GM12878 (cell line): ENCODE results near the gene B4GALNT2. TPM values are rescaled to one million over a fixed set of nuclear protein-coding genes. Genes with fewer than 3 reads are reported as not detected.

Experiments used
- ATAC-seq: fragments of 200-7000 bp; cut with Tn5 transposase; 3 replicates; pipeline ENCODE4 v1.9.1; 2020; ENCODE audit warnings: mild to moderate bottlenecking, moderate library complexity
- BruUV-seq: library from RNA; stranded (reverse); fragments of 400-500 nt; replicated peaks from 2 replicates; lab custom pipeline; 2021; lab: Mats Ljungman, UMichigan
- CTCF ChIA-PET: fragments of 300-600 bp; sonication (Branson Sonifier 250); formaldehyde crosslinking; extraction: SDS; loops from one replicate; lab custom pipeline; 2021; ENCODE audit warnings: inconsistent platforms; lab: Yijun Ruan, JAX
- POLR2A ChIA-PET: fragments of 350-600 bp; formaldehyde crosslinking; extraction: SDS; loops from one replicate; lab custom pipeline; 2021; ENCODE audit warnings: inconsistent platforms; lab: Charles Lee
- RAD21 ChIA-PET: fragments of 300-600 bp; sonication (Branson Sonifier 250); formaldehyde crosslinking; loops from one replicate; lab custom pipeline; 2023; ENCODE audit warnings: antibody characterized with exemption; ENCODE audit not compliant: unreplicated experiment; lab: Charles Lee
- SMC1A ChIA-PET: fragments of 300-600 bp; sonication (Branson Sonifier 250); formaldehyde crosslinking; loops from one replicate; lab custom pipeline; 2023; ENCODE audit not compliant: unreplicated experiment, uncharacterized antibody; lab: Charles Lee
- DNase-seq: peaks from one replicate; pipeline ENCODE4 v3.0.0-alpha.2; 2011; ENCODE audit warnings: low read depth, low spot score
- FAIRE-seq: peaks from 3 replicates; lab custom pipeline; 2011; peaks lifted over from hg19 to GRCh38; lab: Jason Lieb, UNC
- H2AFZ ChIP-seq: 2 replicates; pipeline ENCODE4 v1.6.0; 2011; ENCODE audit warnings: low read depth, low read length, control low read depth; ENCODE audit not compliant: control insufficient read depth
- H3K27ac ChIP-seq: 2 replicates; pipeline ENCODE4 v1.5.1; 2011; ENCODE audit warnings: control low read depth; ENCODE audit not compliant: control insufficient read depth, insufficient read depth
- H3K27me3 ChIP-seq, 2 experiments: replicated peaks in 1 of 2; 2 replicates each; pipeline versions ENCODE4 v1.6.0 to v1.6.1; 2011; ENCODE audit warnings: low read length in 1 of 2; ENCODE audit not compliant: control insufficient read depth in 2 of 2, insufficient read depth in 2 of 2
- H3K36me3 ChIP-seq, 2 experiments: 2 replicates each; pipeline ENCODE4 v1.5.1; 2011; ENCODE audit warnings: low read length in 1 of 2; ENCODE audit not compliant: control insufficient read depth in 2 of 2, insufficient read depth in 2 of 2
- H3K4me1 ChIP-seq: 2 replicates; pipeline ENCODE4 v1.6.1; 2011; ENCODE audit warnings: mild to moderate bottlenecking, low read length, moderate library complexity, mixed read lengths; ENCODE audit not compliant: control insufficient read depth, insufficient read depth
- H3K4me2 ChIP-seq: 2 replicates; pipeline ENCODE4 v1.6.0; 2011; ENCODE audit warnings: control low read depth; ENCODE audit not compliant: control insufficient read depth, insufficient read depth
- H3K4me3 ChIP-seq: fragments of 200-600 bp; sonication (generic); 2 replicates; pipeline ENCODE4 v1.5.1; 2016
- H3K79me2 ChIP-seq: 2 replicates; pipeline ENCODE4 v1.6.0; 2011; ENCODE audit warnings: low read length; ENCODE audit not compliant: control insufficient read depth, insufficient read depth
- H3K9ac ChIP-seq: 2 replicates; pipeline ENCODE4 v1.8.0; 2011; ENCODE audit warnings: low read length, control low read depth, mixed read lengths; ENCODE audit not compliant: control insufficient read depth, insufficient read depth
- H3K9me3 ChIP-seq: replicated peaks from 3 replicates; pipeline ENCODE4 v1.5.1; 2011; ENCODE audit warnings: mild to moderate bottlenecking, low read length; ENCODE audit not compliant: control insufficient read depth, insufficient read depth
- H4K20me1 ChIP-seq: 2 replicates; pipeline ENCODE4 v1.6.0; 2011; ENCODE audit not compliant: control insufficient read depth, insufficient read depth
- ASH2L ChIP-seq: fragments of 300-600, 200-600 bp; sonication (generic); IDR thresholded peaks from 2 replicates; pipeline ENCODE4 v1.6.1; 2017; ENCODE audit warnings: low read depth, mild to moderate bottlenecking, borderline replicate concordance
- CREM ChIP-seq: IDR thresholded peaks from 2 replicates; pipeline ENCODE4 v1.6.1; 2014; ENCODE audit warnings: antibody characterized with exemption, low read depth
- EZH2 ChIP-seq: IDR thresholded peaks from 2 replicates; pipeline ENCODE4 v1.6.1; 2012; ENCODE audit warnings: low read depth, mild to moderate bottlenecking, control low read depth, inconsistent platforms, low read length, borderline replicate concordance; ENCODE audit not compliant: control insufficient read depth
- GABPA ChIP-seq: IDR thresholded peaks from 2 replicates; pipeline ENCODE4 v1.6.1; 2014; ENCODE audit warnings: antibody characterized with exemption, low read depth, mild to moderate bottlenecking, inconsistent platforms
- GATAD2B ChIP-seq: fragments of 450-650 bp; conservative IDR thresholded peaks from 2 replicates; pipeline ENCODE4 v1.6.1; 2017; ENCODE audit warnings: low read depth, mild to moderate bottlenecking, moderate library complexity
- JUND ChIP-seq: IDR thresholded peaks from 2 replicates; pipeline ENCODE4 v1.6.1; 2012; ENCODE audit warnings: low read depth, mild to moderate bottlenecking, low read length, improper control_type of control experiment, moderate library complexity
- NFYA ChIP-seq: IDR thresholded peaks from 2 replicates; pipeline ENCODE4 v1.6.1; 2011; ENCODE audit warnings: low read depth, mild to moderate bottlenecking, low read length, improper control_type of control experiment, borderline replicate concordance
- PAX5 ChIP-seq: IDR thresholded peaks from 2 replicates; pipeline ENCODE4 v1.6.1; 2011; ENCODE audit warnings: low read depth, low read length, borderline replicate concordance
- POU2F2 ChIP-seq: IDR thresholded peaks from 3 replicates; pipeline ENCODE4 v1.6.1; 2011; ENCODE audit warnings: low read depth, mild to moderate bottlenecking, low read length, borderline replicate concordance
- RAD51 ChIP-seq: fragments of 450-650 bp; IDR thresholded peaks from 2 replicates; pipeline ENCODE4 v1.6.1; 2016; ENCODE audit warnings: moderate library complexity, mild to moderate bottlenecking, inconsistent platforms
- SMC3 ChIP-seq: IDR thresholded peaks from 2 replicates; pipeline ENCODE4 v1.6.1; 2011; ENCODE audit warnings: low read length, improper control_type of control experiment, borderline replicate concordance
- TBL1XR1 ChIP-seq: IDR thresholded peaks from 2 replicates; pipeline ENCODE4 v1.6.1; 2012; ENCODE audit warnings: low read depth, low read length, improper control_type of control experiment
- ZNF217 ChIP-seq: fragments of 450-650 bp; IDR thresholded peaks from 2 replicates; pipeline ENCODE4 v1.6.1; 2017; ENCODE audit warnings: antibody characterized with exemption, mild to moderate bottlenecking
- ZSCAN29 ChIP-seq: fragments of 450-650 bp; IDR thresholded peaks from 2 replicates; pipeline ENCODE4 v1.6.1; 2017; ENCODE audit warnings: mild to moderate bottlenecking, moderate library complexity
- WGBS: methylation state at CpG from one replicate; pipeline ENCODE4 v1.1.6; 2016; ENCODE audit warnings: low lambda C conversion rate; ENCODE audit not compliant: insufficient replicate concordance, insufficient coverage; ENCODE audit errors: missing lambda C conversion rate; 5-methylcytosine and 5-hydroxymethylcytosine counted together
- in situ Hi-C: fragments of 300-500 bp; cut with MboI; formaldehyde crosslinking; loops from 9 replicates; pipeline ENCODE4 v1.14.3; 2018; ENCODE audit warnings: mixed read lengths
- intact Hi-C: fragments of 100-400 bp; cut with micrococcal nuclease; formaldehyde crosslinking; loops from one replicate; pipeline ENCODE4 v1.14.2; 2022; ENCODE audit not compliant: unreplicated experiment
- polyA plus RNA-seq, 11 experiments: library from polyadenylated mRNA; depleted of rRNA in 4 of 11; unstranded in 6 of 11; stranded (reverse) in 5 of 11; fragments of >200 nt; fragmentation: Nextera tagmentation in 4 of 11; fragmentation: Illumina TruSeq in 1 of 11; extraction: Ambion mirVana in 4 of 11; extraction: Trizol in 1 of 11; gene quantifications; 1 replicate in 1 of 11; 2 replicates in 10 of 11; pipeline versions ENCODE4 v1.2.1 to v1.2.3, GENCODE V29; 2011 to 2016; ENCODE audit warnings: inconsistent platforms in 2 of 11, missing spikeins in 2 of 11, low read depth in 1 of 11
- total RNA-seq, 4 experiments: library from RNA; depleted of rRNA in 3 of 4; stranded (reverse); fragments of >200 nt in 3 of 4; fragmentation: Illumina TruSeq in 1 of 4; extraction: Trizol in 1 of 4; gene quantifications; 2 replicates each; pipeline versions ENCODE4 v1.2.1 to v1.2.3, GENCODE V29; 2013 to 2021
- TF ChIP-seq, protein P1 (sequence below): fragments of 450-650 bp; IDR thresholded peaks from 2 replicates; pipeline ENCODE4 v1.6.1; 2017; ENCODE audit warnings: low read depth, mild to moderate bottlenecking, moderate library complexity
- TF ChIP-seq, protein P2 (sequence below), 3 experiments: IDR thresholded peaks in 2 of 3; conservative IDR thresholded peaks in 1 of 3; 2 replicates each; pipeline ENCODE4 v1.5.1; 2011; ENCODE audit warnings: low read depth in 3 of 3, low read length in 3 of 3, mild to moderate bottlenecking in 3 of 3, control low read depth in 2 of 3, moderate library complexity in 2 of 3, inconsistent platforms in 1 of 3, mixed read lengths in 1 of 3; ENCODE audit not compliant: control insufficient read depth in 2 of 3, insufficient read depth in 1 of 3; ENCODE audit errors: extremely low read depth in 1 of 3
- TF ChIP-seq, protein P3 (sequence below): IDR thresholded peaks from 2 replicates; pipeline ENCODE4 v1.6.1; 2012; ENCODE audit warnings: low read depth, low read length, improper control_type of control experiment

The B4GALNT2 gene
- total and polyA plus RNA-seq, 10 of the 15 experiments (the other 5 are each of a cell fraction or from before 2014, with no cell fraction given): not detected

DNA sequence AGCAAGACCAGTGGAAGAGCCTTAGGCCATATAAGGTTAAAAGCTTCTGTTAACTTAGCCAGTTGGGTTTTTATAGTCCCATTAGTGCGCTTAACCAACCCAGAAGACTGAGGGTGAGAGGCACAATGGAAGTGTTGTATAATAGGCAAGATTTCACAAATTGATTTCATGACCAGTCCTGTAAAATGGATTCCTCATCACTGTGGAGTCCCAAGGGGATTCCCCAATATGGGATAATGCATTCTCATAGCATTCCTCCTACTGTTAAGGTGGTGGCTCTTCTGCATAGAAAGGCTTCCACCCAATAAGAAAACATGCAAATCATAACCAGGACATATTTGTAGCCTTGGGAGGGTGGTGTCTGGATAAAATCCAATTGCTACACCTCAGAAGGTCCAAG lies 22.1 kb upstream of the B4GALNT2 start:
- DNase-seq (no peak), FAIRE-seq (no peak)
- Histone ChIP-seq H3K27ac (no peak overlapping the region), H4K20me1 (no peaks in the 10 kb centered on the region), H3K79me2 (no peaks in the 10 kb centered on the region), H3K4me2 (no peak overlapping the region), H3K9ac (no peak overlapping the region), H3K4me3 (no peak overlapping the region), H3K36me3 (no peaks in the 10 kb centered on the region), H3K4me1 (no peaks in the 10 kb centered on the region)
- ChIA-PET SMC1A (no interaction called here), RAD21 (no interaction called here), CTCF (no interaction called here)
- in situ Hi-C loops (no loop called here), intact Hi-C loops (no loop called here)
- WGBS: 96% methylated on average over 1 of the region's 1 CpG
- TF ChIP-seq, protein P1, sequence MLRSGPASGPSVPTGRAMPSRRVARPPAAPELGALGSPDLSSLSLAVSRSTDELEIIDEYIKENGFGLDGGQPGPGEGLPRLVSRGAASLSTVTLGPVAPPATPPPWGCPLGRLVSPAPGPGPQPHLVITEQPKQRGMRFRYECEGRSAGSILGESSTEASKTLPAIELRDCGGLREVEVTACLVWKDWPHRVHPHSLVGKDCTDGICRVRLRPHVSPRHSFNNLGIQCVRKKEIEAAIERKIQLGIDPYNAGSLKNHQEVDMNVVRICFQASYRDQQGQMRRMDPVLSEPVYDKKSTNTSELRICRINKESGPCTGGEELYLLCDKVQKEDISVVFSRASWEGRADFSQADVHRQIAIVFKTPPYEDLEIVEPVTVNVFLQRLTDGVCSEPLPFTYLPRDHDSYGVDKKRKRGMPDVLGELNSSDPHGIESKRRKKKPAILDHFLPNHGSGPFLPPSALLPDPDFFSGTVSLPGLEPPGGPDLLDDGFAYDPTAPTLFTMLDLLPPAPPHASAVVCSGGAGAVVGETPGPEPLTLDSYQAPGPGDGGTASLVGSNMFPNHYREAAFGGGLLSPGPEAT: no peak
- no peak for TF ChIP-seq POU2F2
- no peak for TF ChIP-seq JUND
- TF ChIP-seq SMC3: no peak
- no peak for TF ChIP-seq GABPA
- TF ChIP-seq ZSCAN29: no peak
- TF ChIP-seq GATAD2B: no peak
- no peak for TF ChIP-seq EZH2
- no peak for TF ChIP-seq RAD51
- TF ChIP-seq PAX5: no peak
- TF ChIP-seq, protein P2, sequence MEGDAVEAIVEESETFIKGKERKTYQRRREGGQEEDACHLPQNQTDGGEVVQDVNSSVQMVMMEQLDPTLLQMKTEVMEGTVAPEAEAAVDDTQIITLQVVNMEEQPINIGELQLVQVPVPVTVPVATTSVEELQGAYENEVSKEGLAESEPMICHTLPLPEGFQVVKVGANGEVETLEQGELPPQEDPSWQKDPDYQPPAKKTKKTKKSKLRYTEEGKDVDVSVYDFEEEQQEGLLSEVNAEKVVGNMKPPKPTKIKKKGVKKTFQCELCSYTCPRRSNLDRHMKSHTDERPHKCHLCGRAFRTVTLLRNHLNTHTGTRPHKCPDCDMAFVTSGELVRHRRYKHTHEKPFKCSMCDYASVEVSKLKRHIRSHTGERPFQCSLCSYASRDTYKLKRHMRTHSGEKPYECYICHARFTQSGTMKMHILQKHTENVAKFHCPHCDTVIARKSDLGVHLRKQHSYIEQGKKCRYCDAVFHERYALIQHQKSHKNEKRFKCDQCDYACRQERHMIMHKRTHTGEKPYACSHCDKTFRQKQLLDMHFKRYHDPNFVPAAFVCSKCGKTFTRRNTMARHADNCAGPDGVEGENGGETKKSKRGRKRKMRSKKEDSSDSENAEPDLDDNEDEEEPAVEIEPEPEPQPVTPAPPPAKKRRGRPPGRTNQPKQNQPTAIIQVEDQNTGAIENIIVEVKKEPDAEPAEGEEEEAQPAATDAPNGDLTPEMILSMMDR (IDR thresholded peaks at IDR 0.05 in 2 of 3, conservative IDR thresholded peaks at IDR 0.05 in 1 of 3; ENCODE audit: control insufficient read depth in 2 of 3, extremely low read depth in 1 of 3, insufficient read depth in 1 of 3, low read depth in 3 of 3, low read length in 3 of 3): no peak
- TF ChIP-seq, protein P3, sequence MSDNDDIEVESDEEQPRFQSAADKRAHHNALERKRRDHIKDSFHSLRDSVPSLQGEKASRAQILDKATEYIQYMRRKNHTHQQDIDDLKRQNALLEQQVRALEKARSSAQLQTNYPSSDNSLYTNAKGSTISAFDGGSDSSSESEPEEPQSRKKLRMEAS: no peak
- no peak for TF ChIP-seq CREM
- TF ChIP-seq ZNF217: no peak
- no peak for TF ChIP-seq NFYA
- no peak for TF ChIP-seq ASH2L
- no peak for TF ChIP-seq TBL1XR1
- TF ChIP-seq, all 136 proteins: peak for 0
- Histone ChIP-seq H3K27me3 (no peaks in the 10 kb centered on the region; a peak in 2 of 4 replicates), H2AFZ (no peak overlapping the region), H3K9me3 (no peaks in the 10 kb centered on the region)
- no TSS peak for BruUV-seq
- ATAC-seq: no peak
- POLR2A ChIA-PET: no interaction called here
